Head of caudate nucleus (tissue), 42 donors: ENCODE measurements around the gene BCL2.

ENCODE experiments used
- DNase-seq, 42 donors: peaks; one replicate each; pipeline versions ENCODE4 v3.0.0 to v3.0.0-alpha.2; 2020 to 2021; ENCODE audit warnings: mixed read lengths in 7 of 42
- intact Hi-C: fragments of 100-400 bp; cut with DNase I; formaldehyde crosslinking; loops from one replicate; pipeline ENCODE4 v1.15.0; 2022

BCL2 gene

DNA sequence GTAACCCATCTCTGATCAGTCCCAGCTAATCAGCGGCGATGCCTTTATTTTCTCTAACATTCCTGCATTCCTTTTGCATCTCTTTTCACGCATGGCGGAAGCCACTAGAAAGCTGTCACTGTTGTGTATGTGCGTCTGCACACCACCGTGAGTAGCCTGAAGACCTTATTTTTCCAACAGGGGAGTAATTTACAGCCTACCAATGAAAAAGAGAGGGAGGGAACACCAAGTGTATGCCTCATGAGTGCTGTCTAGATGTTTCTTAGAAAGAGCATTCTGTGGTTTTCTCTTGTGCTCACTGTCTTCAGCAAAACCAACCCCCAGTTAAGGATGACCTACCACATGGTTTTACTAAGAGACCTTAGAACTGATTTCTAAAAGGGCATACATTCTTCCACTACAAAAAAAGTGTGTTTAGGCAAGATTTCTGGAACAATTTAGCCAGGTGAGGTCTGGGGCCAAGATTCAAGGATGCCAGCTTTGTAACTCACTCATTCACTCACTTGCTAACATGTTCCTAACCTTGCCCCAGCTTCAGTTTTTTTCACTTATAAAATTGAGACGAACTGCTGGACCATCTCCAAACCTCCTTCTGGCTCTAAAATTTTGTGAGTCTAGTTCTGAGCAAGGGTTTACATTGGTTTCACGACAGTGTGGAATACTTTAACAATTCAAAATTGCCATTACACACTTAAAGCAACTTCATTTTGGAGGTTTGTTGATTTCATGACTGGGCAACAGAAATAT lies 51.4 kb downstream of the BCL2 start:
- intact Hi-C loops, result no loop called here

GRCh38 chr18:63266888-63267790 lies 52.4 kb downstream of the BCL2 start:
- intact Hi-C loops, result no loop called here
- DNase-seq, result no peak

More for the DNA sequence above, 51.4 kb downstream of the BCL2 start:
- no peak for DNase-seq

- intact Hi-C loops, result no loop called here
- no peak for DNase-seq
Observed at GRCh38 chr18:63265326-63265725, 54.2 kb downstream of the BCL2 start.

DNA sequence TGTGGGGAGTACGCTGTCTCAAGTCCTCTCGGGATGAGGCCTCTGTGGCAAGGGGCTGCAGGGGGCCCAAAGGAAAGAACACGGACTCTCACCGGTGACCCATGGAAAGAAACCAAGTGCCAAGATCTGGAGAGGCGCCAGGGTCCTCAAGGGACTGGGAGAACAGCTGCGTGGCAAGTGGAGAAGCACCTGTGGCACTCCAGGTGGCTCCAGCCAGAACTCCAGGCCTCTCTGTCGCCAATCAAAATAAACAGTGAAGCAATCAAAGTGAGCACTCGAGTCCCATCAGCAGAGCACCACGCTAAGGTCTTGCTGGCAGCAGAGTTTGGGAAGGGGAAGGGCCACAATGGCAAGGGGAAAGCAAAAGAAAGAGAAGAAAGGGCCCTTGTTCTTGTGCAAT lies 54.7 kb downstream of the BCL2 start:
- intact Hi-C loops, result no loop called here
- DNase-seq, result no peak

- intact Hi-C loops, result no loop called here
- no peak for DNase-seq
Observed at GRCh38 chr18:63263444-63263843, 56.1 kb downstream of the BCL2 start.

DNA sequence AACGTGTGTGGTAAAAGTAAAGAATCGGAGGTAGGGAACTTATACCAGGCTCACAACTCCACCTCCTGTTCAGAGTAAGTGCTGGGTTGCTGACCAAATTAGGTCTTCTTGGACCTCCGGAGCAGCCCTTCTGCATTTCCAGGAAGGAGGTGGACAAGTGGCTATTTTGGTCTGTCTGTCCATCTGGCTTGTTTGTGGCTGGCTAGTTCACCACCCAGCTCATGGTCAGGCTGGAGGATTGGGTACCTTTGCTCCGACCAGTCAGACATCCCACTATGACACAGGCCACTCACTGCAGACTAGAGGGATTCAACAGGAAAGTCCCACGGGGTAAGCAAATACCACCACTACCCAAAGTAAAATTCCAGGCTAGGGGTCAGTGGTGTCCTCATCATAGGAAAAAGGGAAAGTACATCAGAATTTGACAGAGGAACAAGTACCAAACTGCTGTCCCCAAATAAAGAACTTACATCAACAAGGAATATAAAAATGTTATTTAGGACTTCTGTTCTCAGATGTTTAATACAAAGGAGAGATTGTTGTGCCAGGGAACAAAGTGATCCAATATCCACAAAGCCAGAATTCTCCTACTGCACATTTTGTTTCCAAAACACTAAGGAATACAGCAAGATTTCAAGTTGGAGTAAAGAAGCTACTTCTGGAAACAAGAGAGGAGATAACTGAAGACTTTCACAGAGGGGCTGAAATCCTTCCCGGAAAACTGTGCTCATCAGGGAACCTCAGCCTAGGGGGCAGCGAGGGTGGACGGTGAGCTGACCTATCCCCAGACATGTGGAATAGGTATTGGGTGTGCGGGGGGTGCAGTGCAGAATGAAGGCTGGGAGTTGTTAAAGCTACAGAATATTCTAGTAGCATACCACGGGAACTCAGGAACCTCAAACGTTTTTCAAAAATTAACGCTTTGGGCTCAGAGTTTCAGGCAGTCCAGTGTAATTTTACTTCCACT lies 56.9 kb downstream of the BCL2 start:
- DNase-seq, result peak in 25 of 42 donors; percentile 18 to 71 (median 44)
- intact Hi-C loops, result no loop called here

DNA sequence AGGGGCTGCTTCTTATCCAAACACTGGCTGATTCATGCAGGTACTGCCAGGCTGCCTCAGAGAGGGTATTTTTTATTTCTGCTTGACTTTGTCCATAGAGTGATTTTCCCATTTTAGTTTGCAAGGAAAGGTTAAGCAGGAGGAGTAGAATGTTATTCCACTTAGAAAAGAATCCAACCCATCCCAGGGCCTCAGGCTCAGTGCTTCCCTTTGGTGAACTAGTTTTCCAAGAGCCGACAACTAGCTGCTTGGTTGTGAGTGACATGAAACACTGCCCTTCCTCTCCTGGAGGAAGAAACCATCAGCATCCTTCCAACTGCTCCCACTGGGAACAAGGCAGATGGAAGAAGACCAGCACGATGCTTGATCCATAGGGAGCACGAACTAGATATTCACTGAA lies 58.5 kb downstream of the BCL2 start:
- intact Hi-C loops, result no loop called here
- DNase-seq, result no peak

GRCh38 chr18:63260380-63260754 lies 59.2 kb downstream of the BCL2 start:
- intact Hi-C loops, result no loop called here
- DNase-seq, result no peak

DNA sequence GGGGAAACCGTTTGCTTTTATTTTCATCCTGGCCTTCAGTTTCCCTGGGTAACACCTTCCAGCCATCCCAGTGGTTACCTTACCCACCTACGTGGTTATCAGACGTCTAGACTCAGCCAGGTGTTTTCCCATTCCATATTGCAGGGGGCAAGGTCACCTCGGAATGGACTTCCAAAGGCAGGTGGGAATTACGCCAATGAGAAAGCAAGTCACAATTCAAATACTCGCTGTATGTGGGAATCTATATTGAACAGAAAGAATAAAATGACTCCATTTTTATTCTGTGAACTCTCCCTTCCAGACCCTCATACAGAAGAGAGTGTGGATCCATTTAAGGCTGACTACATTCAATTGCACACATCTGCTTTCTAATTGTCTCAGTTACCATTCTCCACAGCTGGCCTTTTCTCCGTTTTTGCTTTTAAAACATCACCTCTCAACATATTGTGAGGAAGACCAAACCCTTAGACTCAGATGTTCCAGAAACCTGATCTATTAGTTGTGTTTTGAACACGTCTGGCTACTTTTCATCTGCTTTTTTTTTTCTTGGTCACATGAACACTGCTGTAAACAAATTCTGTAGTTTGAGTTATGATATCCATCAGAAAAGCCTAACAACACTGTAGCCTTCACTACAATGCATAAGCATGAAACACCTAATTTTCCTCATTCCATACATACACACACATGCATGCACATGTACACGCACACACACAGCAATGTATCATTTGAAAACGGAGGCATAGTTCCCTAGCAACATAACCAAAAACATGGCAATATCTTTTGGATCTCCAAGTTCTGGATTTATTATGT lies 59.8 kb downstream of the BCL2 start:
- intact Hi-C loops, result no loop called here
- no peak for DNase-seq

GRCh38 chr18:63258749-63259566 lies 60.6 kb downstream of the BCL2 start:
- intact Hi-C loops, result no loop called here

GRCh38 chr18:63257453-63257852 lies 62.1 kb downstream of the BCL2 start:
- intact Hi-C loops, result no loop called here
- DNase-seq, result no peak

More at GRCh38 chr18:63258749-63259566, 60.6 kb downstream of the BCL2 start:
- DNase-seq, result peak in 20 of 42 donors; percentile 8 to 73 (median 38)

DNA sequence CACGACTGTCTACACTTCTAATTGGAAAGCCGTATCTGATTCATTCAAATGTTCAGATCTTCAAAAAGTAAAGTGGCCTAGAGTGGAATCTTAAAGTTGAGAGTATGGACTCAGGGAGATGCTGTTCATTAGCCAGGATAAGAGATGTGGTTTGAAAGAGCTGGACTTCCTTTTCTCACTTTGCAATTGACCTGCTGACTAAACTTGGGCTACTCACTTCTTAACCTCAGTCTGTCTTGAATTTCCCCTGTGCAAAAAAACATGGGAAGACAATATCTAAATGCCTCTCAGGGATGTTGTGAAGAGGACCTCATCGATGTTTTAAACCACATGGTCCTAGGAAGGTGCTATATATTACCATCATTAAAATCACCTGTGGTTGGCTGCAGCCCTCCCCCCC lies 64.1 kb downstream of the BCL2 start:
- DNase-seq, result no peak
- intact Hi-C loops, result no loop called here

DNA sequence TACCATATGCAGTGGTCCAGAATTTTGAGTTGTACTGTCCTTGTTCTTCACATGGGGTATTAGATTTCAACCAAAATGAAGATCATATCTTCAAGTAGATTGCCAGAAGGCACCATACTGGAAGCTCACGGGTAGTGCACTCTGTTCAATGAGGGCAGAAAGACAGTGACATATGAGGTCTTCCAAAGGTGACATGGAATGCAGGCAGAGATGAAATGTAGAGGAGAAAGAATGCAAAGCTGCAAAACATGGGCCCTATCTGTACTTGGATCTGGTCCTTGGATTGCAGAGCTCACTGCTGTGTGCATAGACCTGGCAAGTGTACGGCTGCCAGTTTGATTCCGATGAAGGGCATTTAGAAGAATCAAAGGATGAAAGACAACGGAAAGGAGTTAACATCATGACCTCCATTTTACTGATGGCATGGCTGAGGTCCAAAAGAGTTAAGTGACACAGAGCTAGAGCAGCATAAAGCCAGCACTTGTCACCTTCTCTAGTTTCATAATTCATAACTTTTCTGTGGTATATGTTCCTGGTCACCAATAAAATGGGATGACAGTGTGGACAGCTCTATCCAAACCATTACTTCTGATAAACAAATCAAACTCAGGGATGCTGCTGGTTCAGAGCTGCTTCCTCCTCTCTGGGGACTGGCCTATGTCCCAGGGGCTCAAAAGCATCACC lies 64.7 kb downstream of the BCL2 start:
- DNase-seq, result no peak
- intact Hi-C loops, result no loop called here

DNA sequence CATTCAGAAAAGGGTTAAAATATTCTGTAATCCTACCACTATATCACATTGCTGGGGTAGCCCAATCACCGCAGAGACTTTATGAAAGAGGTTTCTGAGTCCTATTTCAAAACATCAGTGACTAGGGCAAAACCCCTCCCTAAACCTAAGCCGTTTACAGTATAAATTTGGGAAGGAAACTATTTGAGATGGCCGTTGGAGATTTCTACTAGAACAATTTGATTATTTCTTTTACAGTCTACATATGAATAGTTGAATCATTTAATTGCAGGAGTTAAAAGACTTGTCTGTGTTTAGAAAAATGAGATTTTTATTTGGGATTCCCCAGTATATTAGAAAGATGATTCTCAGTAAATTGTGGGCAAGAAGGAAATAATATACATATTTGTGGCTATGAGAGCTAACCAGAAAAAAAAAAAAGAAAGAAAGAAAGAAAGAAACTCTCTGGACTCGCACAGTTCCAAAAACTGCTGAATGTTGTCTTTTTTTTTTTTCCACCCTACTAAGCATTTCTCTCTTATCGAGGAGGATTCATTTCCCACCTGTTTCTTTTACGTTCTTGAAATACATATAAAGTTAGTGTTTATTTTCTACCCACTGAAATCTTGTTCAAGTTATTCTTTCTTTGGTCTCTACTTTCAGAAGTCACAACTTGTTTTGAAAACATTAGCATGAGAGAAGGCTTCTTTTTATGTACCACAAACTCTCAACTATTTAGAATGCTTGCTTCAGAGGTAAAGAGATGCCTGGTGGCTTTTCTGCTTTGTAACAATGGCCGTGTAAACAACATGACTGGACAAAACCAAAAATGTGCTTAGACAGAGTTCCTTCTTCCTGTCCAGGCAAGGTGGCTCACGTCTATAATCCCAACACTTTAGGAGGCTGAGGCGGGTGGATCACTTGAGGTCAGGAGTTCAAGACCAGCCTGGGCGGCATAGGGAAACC lies 65.9 kb downstream of the BCL2 start:
- DNase-seq, result no peak
- intact Hi-C loops, result no loop called here

DNA sequence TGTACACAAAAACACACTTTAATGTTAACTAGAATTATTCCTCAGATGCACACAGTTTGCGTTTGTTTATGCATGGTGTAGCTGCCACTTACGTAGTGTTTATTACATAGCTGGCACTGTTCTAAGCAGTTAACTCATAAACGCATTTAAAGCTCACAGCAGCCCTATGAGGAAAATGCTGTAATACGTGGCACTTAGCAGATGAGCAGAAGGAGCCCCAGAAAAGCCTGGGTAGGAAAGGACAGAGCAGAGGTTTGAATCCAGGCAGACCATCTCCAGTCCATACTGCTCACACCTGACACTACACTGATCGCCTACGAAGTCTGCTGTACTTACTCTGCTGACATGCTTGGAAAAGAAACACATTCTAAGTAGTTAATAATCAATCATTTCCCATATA lies 66.6 kb downstream of the BCL2 start:
- intact Hi-C loops, result no loop called here

DNA sequence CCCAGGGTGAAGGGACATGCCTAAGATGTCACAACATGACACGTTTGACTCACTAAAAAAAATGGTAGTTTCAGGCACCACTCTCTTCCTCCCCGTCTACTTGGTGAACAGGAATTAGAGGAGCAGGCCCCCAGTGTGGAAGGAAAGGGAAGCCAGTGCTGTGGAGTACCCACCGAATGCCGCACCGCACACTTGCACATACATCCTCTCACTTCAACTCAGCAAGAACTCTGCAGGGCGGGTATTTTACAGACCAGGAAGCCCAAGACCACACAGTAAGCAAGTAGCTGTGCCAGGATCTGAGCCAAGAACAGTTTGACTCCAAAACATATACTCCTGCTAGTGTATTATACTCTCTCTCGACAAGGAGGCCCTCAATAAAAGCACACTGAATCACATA lies 69.8 kb downstream of the BCL2 start:
- intact Hi-C loops, result no loop called here
- peak in 3 of 42 donors; percentile 35 to 47 (median 38) for DNase-seq

More for the DNA sequence above, 66.6 kb downstream of the BCL2 start:
- no peak for DNase-seq
